22Rv1 (cell line): ENCODE measurements around the gene SLIT2.

Experiments
- H3K27ac ChIP-seq: fragments of 450-650 bp; 2 replicates; pipeline ENCODE4 v1.5.1; 2017
- CTCF ChIP-seq: fragments of 450-650 bp; IDR thresholded peaks from 2 replicates; pipeline ENCODE4 v1.5.1; 2017; ENCODE audit warnings: mild to moderate bottlenecking
- ZFX ChIP-seq: fragments of 450-650 bp; IDR thresholded peaks from 2 replicates; pipeline ENCODE4 v1.6.1; 2017; ENCODE audit warnings: antibody characterized with exemption, borderline replicate concordance

SLIT2 gene

GRCh38 chr4:20251796-20252655, at the start of gene SLIT2:
Gene SLIT2 (plus strand): TSS chr4:20251905. CDS start chr4:20253816, 1,911 bp downstream.
- peak within 1 kb of the TSS; percentile 72 for H3K27ac ChIP-seq
- TF ChIP-seq ZFX (no peak), CTCF (no peak)

GRCh38 chr4:20203508-20203907, 48.2 kb upstream of the SLIT2 start:
- H3K27ac ChIP-seq, result no peak overlapping the region
- TF ChIP-seq CTCF (no peak), ZFX (no peak)

GRCh38 chr4:20217521-20217920, 34.2 kb upstream of the SLIT2 start:
- TF ChIP-seq CTCF (no peak), ZFX (no peak)
- no peak overlapping the region for H3K27ac ChIP-seq

- no peak overlapping the region for H3K27ac ChIP-seq
- TF ChIP-seq ZFX (no peak), CTCF (no peak)
These were observed 33.8 kb upstream of the SLIT2 start for GRCh38 chr4:20217951-20218350.

- no peak for TF ChIP-seq CTCF
- no peak overlapping the region for H3K27ac ChIP-seq
These were observed 32.2 kb upstream of the SLIT2 start for GRCh38 chr4:20219521-20219920.

- no peak overlapping the region for H3K27ac ChIP-seq
- no peak for TF ChIP-seq CTCF
- no peak for TF ChIP-seq ZFX
These were observed 13.7 kb upstream of the SLIT2 start for GRCh38 chr4:20237894-20238537.

- TF ChIP-seq ZFX (no peak), CTCF (peak; percentile 84)
These were observed 3.5 kb upstream of the SLIT2 start for GRCh38 chr4:20248155-20248558.

More at GRCh38 chr4:20248155-20248558, 3.5 kb upstream of the SLIT2 start:
- no peak overlapping the region for H3K27ac ChIP-seq
